Activated CD4-positive, CD25-positive, alpha-beta regulatory T cell treated with anti-CD3 and anti-CD28 coated beads, Interleukin-2, amount 50 U/mL, for 16 hours (primary cell): Measurements from ENCODE around the gene CFD.
"Not testable (repeated sequence)": the region's sequence is repeated elsewhere in the genome, so short reads cannot be mapped to it uniquely, and the experiment has no call there.

Experiments
- DNase-seq: peaks from one replicate; pipeline ENCODE4 v3.0.0-alpha.2; 2020; ENCODE audit warnings: low read depth, low spot score

Gene CFD

GRCh38 chr19:888581-889385 lies 29.3 kb downstream of the CFD start:
- peak; percentile 41 for DNase-seq

- no peak for DNase-seq
These were observed 30.3 kb downstream of the CFD start for GRCh38 chr19:889662-890295.

GRCh38 chr19:890831-891230 lies 31.4 kb downstream of the CFD start:
- DNase-seq = no peak

- DNase-seq = not testable (repeated sequence)
These were observed 32.1 kb downstream of the CFD start for GRCh38 chr19:891421-892200.

- DNase-seq = no peak
These were observed 32.9 kb downstream of the CFD start for GRCh38 chr19:892243-892893.

- DNase-seq = peak; percentile 79
These were observed 33.6 kb downstream of the CFD start, which contains the start of the genes MED16 and RNU6-9 for GRCh38 chr19:892894-893689. Gene MED16, minus strand, starts transcription at chr19:893187. Its CDS starts 2,056 bp downstream, at chr19:891131. Gene RNU6-9, plus strand, starts transcription at chr19:893484.

GRCh38 chr19:896434-896833 lies 37.0 kb downstream of the CFD start:
- DNase-seq = no peak

- DNase-seq = no peak
These were observed 37.5 kb downstream of the CFD start for GRCh38 chr19:896999-897398.

GRCh38 chr19:897442-898039 lies 38.1 kb downstream of the CFD start:
- DNase-seq = no peak

GRCh38 chr19:898663-899062 lies 39.2 kb downstream of the CFD start:
- DNase-seq = no peak

GRCh38 chr19:899336-900042 lies 40.0 kb downstream of the CFD start:
- DNase-seq = no peak

GRCh38 chr19:900043-900301 lies 40.5 kb downstream of the CFD start:
- DNase-seq = no peak

- DNase-seq = no peak
These were observed 41.0 kb downstream of the CFD start for GRCh38 chr19:900302-901111.

- no peak for DNase-seq
These were observed 42.0 kb downstream of the CFD start for GRCh38 chr19:901216-902092.

GRCh38 chr19:902093-902370 lies 42.6 kb downstream of the CFD start:
- DNase-seq = no peak

- DNase-seq = no peak
These were observed 43.2 kb downstream of the CFD start for GRCh38 chr19:902446-903226.

GRCh38 chr19:903266-903797 lies 43.9 kb downstream of the CFD start:
- DNase-seq = no peak

- no peak for DNase-seq
These were observed 45.1 kb downstream of the CFD start for GRCh38 chr19:904545-904944.
